Mesothelial cell of epicardium (in vitro differentiated cells): ENCODE results near the gene COL23A1. TPM values are rescaled to one million over a fixed set of nuclear protein-coding genes. Genes with fewer than 3 reads are reported as not detected.
A peak's percentile ranks its signal among the peaks of the same experiment; 100 is the strongest.

ENCODE experiments used
- DNase-seq, 2 experiments: peaks; one replicate each; pipeline ENCODE4 v3.0.0; 2021; ENCODE audit warnings: low spot score in 2 of 2; ENCODE audit not compliant: unreplicated experiment in 2 of 2
- H3K27ac Mint-ChIP-seq: 2 replicates; pipeline ENCODE4 v1.8.0; 2021; ENCODE audit warnings: mixed read lengths
- H3K27me3 Mint-ChIP-seq: 2 replicates; pipeline ENCODE4 v1.8.0; 2021; ENCODE audit warnings: low read depth, mixed read lengths
- H3K36me3 Mint-ChIP-seq: 2 replicates; pipeline ENCODE4 v1.8.0; 2021; ENCODE audit warnings: mixed read lengths
- H3K4me1 Mint-ChIP-seq: 2 replicates; pipeline ENCODE4 v1.8.0; 2021; ENCODE audit warnings: mixed read lengths
- H3K4me3 Mint-ChIP-seq: 2 replicates; pipeline ENCODE4 v1.8.0; 2021; ENCODE audit warnings: mild to moderate bottlenecking, moderate library complexity, mixed read lengths
- H3K9me3 Mint-ChIP-seq: 2 replicates; pipeline ENCODE4 v1.8.0; 2021; ENCODE audit warnings: mixed read lengths
- total RNA-seq: library from RNA; stranded (reverse); gene quantifications from 3 replicates; pipeline ENCODE4 v1.2.1, GENCODE V29; 2021
- TF ChIP-seq, protein P1 (sequence below): fragments of 200-600 bp; sonication (generic); IDR thresholded peaks from one replicate; pipeline ENCODE4 v1.5.0; 2021; ENCODE audit warnings: antibody characterized with exemption; ENCODE audit not compliant: unreplicated experiment

Gene COL23A1
- total RNA-seq, 1 donor from 2014 or later, result 13.6 TPM

DNA sequence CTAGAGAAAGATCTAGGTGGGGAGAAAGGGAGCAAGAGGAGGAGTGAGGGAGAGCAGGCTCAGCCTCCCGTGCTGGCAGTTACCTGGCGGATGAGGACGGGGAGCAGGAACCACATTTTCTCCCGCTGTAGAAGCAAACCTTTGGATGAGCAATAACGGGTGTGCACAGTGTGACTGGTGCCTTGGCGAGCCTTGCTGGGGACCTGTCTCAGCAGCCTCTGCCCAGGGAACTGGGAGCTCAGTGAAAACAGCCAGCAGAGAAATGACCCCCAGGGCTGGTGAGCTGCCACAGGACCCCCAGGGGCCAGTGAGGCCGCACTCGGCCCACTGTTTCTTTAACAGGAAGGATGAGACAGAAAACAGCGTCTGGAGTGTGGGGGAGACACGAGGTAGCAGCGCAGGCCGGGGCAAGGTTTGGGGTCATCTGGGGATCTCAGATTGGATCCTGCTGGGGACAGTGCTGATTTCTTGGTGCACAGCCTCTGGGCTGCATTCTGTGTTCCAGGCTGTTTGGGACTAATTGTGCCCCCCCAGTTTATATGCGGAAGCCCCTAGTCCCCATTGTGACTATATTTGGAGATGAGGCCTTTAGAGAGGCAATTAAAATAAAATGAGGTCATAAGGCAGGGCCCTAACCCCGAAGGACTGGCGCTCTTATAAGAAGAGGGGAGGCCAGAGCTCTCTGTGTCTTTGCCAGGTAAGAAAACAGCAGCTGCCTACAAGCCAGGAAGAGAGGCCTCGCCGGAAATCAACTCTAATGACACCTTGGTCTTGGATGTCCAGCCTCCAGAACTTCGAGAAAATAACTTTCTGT lies 238.8 kb downstream of the COL23A1 start:
- TF ChIP-seq, protein P1, sequence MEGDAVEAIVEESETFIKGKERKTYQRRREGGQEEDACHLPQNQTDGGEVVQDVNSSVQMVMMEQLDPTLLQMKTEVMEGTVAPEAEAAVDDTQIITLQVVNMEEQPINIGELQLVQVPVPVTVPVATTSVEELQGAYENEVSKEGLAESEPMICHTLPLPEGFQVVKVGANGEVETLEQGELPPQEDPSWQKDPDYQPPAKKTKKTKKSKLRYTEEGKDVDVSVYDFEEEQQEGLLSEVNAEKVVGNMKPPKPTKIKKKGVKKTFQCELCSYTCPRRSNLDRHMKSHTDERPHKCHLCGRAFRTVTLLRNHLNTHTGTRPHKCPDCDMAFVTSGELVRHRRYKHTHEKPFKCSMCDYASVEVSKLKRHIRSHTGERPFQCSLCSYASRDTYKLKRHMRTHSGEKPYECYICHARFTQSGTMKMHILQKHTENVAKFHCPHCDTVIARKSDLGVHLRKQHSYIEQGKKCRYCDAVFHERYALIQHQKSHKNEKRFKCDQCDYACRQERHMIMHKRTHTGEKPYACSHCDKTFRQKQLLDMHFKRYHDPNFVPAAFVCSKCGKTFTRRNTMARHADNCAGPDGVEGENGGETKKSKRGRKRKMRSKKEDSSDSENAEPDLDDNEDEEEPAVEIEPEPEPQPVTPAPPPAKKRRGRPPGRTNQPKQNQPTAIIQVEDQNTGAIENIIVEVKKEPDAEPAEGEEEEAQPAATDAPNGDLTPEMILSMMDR, result no peak
- no peaks in the 10 kb centered on the region for H3K9me3 Mint-ChIP-seq
- H3K36me3 Mint-ChIP-seq, result no peaks in the 10 kb centered on the region
- peak overlapping the region; percentile 29 for H3K27ac Mint-ChIP-seq
- H3K4me1 Mint-ChIP-seq, result peaks cover 63% of the 10 kb centered on the region
- no peaks in the 10 kb centered on the region for H3K27me3 Mint-ChIP-seq
- no peak for DNase-seq
- H3K4me3 Mint-ChIP-seq, result no peak overlapping the region

DNA sequence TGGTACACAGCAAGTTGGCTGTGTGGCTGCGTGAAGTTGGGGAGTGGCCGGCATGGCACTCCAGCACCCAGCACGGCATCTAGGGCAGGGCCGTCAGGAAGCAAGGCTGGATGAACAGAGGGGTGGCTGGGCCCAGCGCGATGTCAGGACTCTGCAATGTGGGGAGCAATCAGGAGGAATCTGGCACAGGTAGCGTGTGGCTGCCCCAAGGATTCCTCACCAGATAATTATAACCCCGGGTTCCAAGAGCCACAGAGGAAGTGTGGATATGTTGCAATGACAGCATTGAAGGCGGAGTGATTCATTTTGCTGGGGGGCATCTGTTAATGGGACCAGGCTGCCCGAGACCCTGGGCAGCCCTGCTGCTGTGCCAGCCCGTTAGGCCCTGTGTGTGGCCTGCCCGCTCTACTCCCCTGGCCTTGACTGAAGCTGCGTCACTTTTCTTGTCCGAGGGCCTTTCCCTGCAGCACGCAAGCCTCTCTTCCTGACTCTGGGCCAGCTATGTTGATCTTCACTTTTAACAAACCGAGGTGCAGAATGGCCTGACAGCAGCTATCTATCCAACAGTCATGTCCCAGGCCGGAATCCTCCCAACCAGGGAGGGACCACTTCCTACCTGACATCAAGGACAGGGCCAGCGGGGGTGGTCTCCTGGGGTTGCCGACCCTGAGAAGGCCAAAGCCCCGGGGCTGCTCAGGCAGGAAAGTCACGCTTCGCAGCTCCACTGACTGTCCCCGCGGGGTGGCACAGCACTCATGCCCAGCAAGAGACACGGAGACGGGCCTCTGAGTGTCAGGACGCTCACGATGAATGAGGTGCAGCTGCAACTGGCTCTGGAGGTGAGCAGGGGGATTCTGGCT lies 239.6 kb downstream of the COL23A1 start:
- Mint-ChIP-seq H3K27me3 (no peaks in the 10 kb centered on the region), H3K4me1 (peaks cover 55% of the 10 kb centered on the region), H3K9me3 (no peaks in the 10 kb centered on the region), H3K36me3 (no peaks in the 10 kb centered on the region), H3K27ac (peak overlapping the region; percentile 41), H3K4me3 (no peak overlapping the region)
- DNase-seq, result no peak
- TF ChIP-seq, protein P1, result no peak

DNA sequence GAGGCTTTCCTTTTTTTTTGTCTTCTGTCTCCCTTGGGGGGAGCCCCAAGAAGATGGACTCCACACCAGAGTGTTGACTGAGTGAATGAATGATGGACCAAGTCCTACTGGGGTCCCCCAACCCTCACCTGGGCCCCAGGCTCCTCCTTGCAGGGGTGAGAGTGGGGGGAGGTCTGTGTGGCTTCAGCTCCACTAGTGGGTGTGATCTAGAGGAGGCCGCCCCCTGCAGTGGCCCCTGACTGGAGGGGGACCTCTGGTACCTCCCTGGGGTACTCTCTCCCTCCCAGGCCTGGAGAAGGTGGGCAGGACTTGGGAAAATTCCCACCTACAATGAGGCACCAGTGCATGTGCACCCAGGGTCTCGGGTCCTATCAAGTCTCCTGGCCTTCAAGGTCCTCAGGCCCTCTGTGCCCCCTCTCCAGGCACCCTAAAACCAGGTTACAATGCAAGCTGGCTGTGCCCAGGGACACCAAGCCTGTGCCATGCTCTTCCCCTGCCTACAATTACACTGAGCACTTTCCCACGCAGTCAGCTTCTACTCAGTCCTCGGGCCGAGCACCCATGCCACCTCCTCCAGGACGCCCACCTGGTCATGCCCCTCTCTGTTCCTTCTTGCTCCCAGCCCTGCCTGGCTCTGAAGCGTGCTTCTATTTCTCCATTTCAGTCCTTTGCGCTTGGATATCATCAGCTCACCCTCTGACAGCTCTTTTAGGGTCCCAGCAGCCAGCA lies 240.4 kb downstream of the COL23A1 start:
- peak overlapping the region; percentile 66 for H3K27ac Mint-ChIP-seq
- peak overlapping the region; percentile 21 for H3K4me3 Mint-ChIP-seq
- H3K36me3 Mint-ChIP-seq, result no peaks in the 10 kb centered on the region
- H3K4me1 Mint-ChIP-seq, result peaks cover 54% of the 10 kb centered on the region
- TF ChIP-seq, protein P1, result no peak
- DNase-seq, result peak in 1 of 2 experiments; percentile 0
- H3K27me3 Mint-ChIP-seq, result no peaks in the 10 kb centered on the region
- no peaks in the 10 kb centered on the region for H3K9me3 Mint-ChIP-seq

DNA sequence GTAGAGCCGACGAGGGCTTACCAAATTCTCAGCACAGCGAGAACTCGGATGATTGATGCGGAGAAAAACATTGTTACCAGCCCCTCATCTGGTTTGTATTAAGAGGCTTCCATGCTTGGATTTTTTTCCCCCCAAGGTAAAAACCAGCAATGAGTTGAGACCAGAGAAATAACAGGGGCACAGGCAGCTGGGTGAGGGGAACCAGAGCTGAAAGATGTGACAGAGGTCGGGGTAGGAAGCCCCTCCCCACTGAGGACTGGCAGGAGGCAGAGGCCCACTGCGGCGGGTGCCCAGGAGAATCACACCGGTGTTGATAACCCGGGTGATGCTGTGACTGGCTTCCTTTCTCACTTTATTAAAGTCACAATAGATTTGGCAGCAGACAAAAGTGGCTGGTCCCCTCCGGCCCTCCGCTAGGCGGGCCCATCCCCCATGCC lies 241.1 kb downstream of the COL23A1 start:
- TF ChIP-seq, protein P1, result no peak
- no peak for DNase-seq
- Mint-ChIP-seq H3K27me3 (no peaks in the 10 kb centered on the region), H3K27ac (peak overlapping the region; percentile 93), H3K4me1 (peaks cover 54% of the 10 kb centered on the region), H3K9me3 (no peaks in the 10 kb centered on the region), H3K4me3 (no peak overlapping the region), H3K36me3 (no peaks in the 10 kb centered on the region)

DNA sequence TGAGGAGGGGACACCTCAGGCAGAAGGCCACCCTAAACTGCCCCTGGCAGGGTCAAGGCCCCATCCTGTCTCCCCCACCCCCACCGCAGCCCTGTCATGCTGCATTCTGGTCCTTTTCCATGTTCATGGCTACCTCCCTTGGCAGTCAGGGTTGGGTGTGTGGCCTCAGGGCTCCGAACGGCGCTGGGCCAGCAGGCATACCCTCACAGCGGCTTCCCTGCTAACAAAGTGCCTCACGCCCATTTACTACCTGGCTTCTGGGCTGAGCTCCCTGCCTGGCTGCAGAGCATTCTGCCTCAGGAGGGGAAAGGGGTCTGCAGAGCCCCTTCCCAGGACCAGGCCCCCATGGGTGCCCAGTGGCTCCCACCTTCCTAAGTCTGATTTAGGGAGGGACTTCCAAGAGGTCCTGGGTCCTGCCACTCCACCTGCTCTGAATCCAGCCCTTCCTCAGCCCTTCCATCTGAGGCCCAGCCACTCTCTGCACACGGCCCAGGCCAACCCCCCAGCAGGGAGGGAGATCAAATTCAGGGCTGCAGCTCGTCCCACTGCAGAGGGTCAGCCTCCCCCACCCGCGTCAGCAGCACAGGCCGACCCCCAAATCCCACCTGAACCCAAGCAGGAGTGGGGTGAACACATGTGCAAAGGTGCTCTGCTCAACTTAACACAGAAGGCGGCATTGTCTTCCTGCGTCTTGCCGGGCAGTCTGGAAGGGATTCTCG lies 241.7 kb downstream of the COL23A1 start:
- Mint-ChIP-seq H3K9me3 (no peaks in the 10 kb centered on the region), H3K4me1 (peaks cover 51% of the 10 kb centered on the region), H3K4me3 (no peak overlapping the region), H3K27ac (peak overlapping the region; percentile 93), H3K27me3 (no peaks in the 10 kb centered on the region), H3K36me3 (no peaks in the 10 kb centered on the region)
- no peak for DNase-seq
- TF ChIP-seq, protein P1, result no peak
